ENCODE data around the gene HSDL1.
A peak's percentile ranks its signal among the peaks of the same experiment; 100 is the strongest.

Gene HSDL1

DNA sequence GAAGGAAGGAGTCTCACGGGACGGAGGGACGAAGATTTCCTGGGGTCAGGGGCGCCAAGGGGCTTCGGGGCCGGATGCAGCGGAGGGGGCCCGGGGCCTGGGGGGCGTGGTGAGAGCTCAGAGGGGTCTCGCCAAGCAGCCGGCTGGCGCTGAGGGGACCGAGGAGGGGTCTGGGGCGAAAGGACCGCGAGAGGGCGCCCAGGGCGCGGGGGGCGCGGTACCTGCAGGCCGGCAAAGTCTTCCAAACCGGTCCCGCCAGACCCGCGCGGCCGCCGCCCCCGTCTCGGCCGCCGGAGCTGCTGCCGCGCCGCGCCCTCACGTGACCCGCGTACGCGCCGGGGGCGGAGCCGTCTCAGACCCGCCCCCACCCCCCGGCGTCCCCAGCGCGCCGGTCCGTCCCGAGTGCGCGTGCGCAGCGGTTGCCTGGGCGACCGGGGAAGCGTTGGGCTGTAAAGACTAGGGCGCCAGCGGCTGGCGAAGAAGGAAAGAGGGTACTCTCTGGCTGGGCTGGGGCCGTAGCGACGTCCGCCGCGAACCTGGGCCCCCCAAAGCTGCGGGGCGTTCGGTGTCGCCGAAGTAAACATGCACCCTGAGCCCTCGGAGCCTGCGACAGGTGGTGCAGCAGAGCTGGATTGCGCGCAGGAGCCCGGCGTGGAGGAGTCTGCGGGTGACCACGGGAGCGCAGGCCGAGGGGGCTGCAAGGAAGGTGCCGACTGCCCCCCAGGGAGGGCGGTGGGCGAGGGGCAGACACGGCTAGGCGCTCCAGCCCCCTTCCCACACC is at the start of gene HSDL1, which contains the start of gene DNAAF1:
Gene HSDL1 (minus strand): TSS at position 319 of the 781 bp plus-strand sequence. CDS start 13,856 bp downstream, outside the sequence.
Gene DNAAF1 (plus strand): TSS at position 450 of the 781 bp plus-strand sequence. CDS start 133 bp downstream, at position 583.
- DNase-seq (ENCODE audit: low read depth, low spot score): peak; percentile 92

DNA sequence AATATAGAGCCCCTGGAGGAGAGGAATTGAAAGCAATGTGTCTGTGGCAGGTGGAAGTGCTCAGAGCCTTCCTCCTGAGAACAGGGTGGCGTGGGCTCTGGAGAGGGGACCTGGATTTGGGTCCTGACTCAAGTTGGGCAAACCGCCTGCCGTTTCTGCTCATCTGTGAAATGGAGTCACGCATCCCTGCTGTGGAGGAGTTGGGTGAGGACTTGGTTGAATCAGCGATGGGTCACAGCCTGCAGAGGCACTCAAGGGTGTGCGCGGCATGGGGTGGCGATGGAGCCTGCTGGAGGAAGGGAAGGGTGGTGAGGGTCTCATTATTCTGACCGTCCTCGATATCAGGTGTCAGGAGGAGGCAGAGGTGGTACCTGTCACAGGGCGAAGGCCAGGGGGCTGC is 49.0 kb upstream of the HSDL1 start:
- no peak for DNase-seq (ENCODE audit: low read depth, low spot score)

GRCh38 chr16:84193480-84193879 is 48.5 kb upstream of the HSDL1 start:
- DNase-seq (ENCODE audit: low read depth, low spot score): no peak

DNA sequence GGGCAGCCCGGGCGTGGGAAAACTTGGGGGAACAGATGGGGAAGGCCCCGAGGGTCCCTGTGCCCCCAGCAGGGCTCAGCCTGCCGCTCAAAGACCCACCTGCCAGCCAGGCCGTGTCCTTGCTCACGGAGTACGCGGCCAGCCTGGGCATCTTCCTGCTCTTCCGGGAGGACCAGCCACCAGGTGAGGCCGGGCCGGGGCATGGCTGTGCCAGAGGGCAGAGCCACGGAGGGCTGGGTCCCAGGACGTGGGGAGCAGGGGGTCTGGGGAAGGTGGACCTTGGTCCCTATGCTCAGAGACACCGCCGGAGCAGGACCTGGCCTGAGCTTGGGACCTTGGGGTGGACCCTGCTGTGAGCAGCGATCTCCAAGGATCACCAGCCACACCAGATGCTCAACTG is 46.5 kb upstream of the HSDL1 start:
- DNase-seq (ENCODE audit: low read depth, low spot score): no peak

DNA sequence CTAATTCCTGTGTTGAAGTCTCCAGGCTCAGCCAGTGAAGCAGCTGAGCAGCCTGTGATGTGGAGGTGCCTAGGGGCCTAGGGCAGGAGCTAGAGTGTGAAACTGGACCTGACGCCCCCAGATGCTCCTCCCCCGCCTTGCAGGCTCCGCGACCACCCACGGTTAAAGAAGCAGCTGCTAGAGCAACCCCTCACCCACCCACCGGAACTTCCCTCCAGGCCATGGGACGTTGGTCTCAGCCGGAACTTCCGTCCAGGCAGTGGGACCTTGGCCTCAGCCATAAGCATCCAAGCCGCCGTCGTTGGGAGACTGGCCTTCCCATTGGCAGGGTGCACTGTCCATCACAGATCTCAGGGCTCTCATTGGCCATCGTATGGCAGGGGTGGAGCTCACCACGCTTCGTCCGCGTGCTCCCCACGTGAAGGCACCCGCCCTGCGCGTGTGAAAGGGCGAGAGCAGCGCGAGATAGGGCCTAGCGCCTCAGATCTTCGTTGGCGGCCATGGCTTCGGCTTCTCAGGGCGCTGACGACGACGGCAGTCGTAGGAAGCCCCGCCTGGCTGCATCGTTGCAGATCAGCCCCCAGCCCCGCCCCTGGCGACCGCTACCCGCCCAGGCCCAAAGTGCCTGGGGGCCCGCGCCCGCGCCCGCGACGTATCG is 45.9 kb upstream of the HSDL1 start, which contains the start of gene ADAD2:
Gene ADAD2 (plus strand): TSS at position 427 of the 658 bp plus-strand sequence. CDS start 74 bp downstream, at position 501.
- DNase-seq (ENCODE audit: low read depth, low spot score): peak; percentile 58

GRCh38 chr16:84186685-84187437 is 41.9 kb upstream of the HSDL1 start, which contains the start of gene TAF1C:
Gene TAF1C (minus strand): TSS chr16:84187057. CDS start chr16:84184988, 2,069 bp downstream.
- DNase-seq (ENCODE audit: low read depth, low spot score): peak; percentile 96

DNA sequence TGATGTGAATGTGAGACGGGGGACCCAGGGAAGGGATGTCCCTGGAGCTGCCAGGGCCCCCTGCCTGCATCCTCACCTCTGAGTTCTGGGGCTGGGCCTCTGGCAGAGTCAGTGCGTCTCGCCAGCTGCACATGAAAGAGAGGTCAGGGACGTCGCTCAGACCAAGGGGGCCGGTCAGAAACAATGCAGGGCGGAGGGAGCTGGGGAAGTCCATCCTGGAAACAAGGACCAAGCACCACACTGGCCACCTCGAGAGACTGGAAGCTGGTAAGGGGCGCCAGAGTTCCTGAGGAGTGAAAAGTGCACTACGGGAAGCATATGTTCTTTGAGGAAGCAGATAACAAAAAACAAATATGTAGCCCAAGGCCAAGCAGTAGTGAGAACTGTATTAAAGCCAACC is 39.8 kb upstream of the HSDL1 start:
- no peak for DNase-seq (ENCODE audit: low read depth, low spot score)

DNA sequence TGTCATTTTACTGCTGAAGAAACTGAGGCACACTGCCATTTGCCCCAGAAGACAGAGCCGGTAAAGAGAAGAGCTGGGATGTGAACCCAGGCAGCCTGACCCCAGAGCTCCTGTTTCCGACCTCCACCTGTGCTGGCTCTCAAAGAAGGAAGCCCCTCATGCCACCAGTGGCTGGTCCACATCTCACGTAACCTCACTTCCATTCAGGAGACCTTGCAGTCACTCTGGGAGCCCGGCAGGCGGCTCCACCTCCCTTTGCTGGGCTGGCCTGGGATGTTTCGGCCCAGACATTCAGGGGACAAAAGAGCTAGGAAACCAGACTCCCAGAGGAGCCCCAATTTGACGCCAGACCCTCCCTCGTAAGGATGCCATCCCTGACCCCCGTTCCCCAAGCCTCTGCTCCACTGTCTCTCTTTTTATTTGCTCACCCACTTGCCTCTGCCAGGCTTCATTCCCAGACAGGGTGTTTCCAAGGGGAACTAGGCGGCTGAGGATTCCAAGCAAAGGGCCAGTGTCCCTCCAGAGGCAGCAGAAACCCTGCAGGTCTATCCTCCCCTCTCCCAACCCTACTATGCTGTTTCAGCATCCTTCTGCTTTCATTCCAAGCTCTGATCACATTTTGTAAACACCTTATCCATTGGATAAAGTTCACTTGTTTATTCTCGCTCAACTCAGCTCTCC is 39.1 kb upstream of the HSDL1 start:
- DNase-seq (ENCODE audit: low read depth, low spot score): no peak

- no peak for DNase-seq (ENCODE audit: low read depth, low spot score)
Observed at GRCh38 chr16:84183572-84183875, 38.5 kb upstream of the HSDL1 start.

GRCh38 chr16:84182680-84183571 is 37.9 kb upstream of the HSDL1 start:
- no peak for DNase-seq (ENCODE audit: low read depth, low spot score)

GRCh38 chr16:84182104-84182503 is 37.1 kb upstream of the HSDL1 start:
- no peak for DNase-seq (ENCODE audit: low read depth, low spot score)

GRCh38 chr16:84181144-84181915 is 36.4 kb upstream of the HSDL1 start:
- DNase-seq (ENCODE audit: low read depth, low spot score): no peak

DNA sequence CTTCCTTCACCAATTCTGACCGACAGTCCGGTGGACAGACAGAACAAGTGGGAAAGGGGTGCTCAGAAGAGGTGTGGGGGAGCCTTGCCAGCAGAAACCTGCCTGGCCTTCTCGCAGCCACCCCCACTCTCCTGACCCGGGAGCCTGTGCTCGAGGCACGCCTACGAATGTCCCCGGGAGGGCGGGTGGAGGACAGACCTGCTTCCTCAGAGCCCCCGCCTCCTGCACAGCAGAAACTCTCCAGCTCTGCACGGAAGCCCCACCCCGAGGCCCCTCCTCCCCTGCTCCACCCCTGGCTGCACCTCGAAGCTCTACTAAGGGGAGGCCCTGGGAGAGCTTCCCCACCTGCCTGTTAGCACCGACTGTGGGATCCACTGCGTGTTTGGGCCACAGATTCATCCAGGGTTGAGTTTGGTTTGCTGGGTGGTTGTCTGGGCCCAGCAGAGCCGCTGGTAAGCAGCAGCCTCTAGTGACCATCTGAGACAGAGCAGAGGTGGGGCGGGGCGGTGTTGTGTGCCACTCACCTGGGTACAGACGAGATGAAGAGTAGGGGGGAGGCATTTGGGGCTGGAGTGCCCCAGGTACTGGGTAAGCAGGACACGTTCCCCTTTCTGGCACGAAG is 35.7 kb upstream of the HSDL1 start:
- DNase-seq (ENCODE audit: low read depth, low spot score): no peak

DNA sequence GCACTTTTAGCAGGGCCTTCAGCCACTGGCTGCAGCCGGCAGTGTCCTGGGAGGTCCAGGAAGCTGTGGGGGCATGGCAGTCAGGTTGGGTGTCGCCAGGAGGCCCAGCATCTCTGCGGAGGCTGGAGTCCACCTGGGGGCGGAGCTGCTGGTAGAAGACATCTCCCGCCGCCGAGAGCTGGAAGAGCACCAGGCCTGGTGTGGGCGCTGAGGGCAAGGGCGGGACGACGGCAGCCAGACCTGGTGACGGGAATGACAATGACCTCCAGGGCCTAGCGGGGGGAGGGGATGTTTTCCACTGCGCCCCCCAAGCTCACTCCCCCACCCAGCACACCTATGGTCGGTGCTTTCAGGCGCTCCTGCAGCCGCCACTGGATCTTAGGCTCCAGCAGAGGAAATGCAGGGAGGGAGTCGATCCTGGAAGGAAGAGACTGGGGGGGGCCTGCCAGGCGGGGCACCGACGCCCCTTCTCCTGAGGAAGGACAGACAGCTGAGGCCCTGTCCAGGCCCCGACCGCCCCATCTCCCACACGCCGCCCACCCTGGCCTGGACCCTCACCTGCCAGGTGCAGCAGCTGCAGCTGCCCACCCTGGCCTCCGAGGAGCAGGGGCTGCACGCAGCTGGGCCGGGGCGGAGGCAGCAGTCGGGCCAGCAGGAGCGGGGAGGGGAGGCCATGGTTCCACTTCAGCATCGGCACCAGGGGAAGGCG is 34.8 kb upstream of the HSDL1 start:
- no peak for DNase-seq (ENCODE audit: low read depth, low spot score)

- DNase-seq (ENCODE audit: low read depth, low spot score): no peak
Observed at GRCh38 chr16:84178892-84179611, 34.1 kb upstream of the HSDL1 start.

GRCh38 chr16:84178146-84178765 is 33.3 kb upstream of the HSDL1 start:
- DNase-seq (ENCODE audit: low read depth, low spot score): no peak

DNA sequence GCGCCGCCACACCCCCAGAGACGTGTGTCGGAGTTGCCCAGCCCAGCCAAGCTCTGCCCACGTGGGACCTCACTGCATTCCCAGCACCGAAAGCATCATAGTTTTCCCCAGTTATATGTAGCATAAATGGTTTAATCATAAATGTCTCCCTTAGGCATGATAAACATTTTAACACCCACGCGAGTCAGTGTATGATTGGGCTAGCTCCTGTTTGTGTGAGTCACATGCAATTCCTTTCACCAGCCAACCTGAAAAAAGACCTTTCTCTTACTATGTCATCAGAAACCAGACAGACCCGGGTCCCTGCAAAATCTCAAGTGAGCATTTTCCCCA is 32.7 kb upstream of the HSDL1 start:
- DNase-seq (ENCODE audit: low read depth, low spot score): no peak
